Measurements from ENCODE around the gene SSNA1.

Gene SSNA1

GRCh38 chr9:137192859-137193258 is 4.4 kb downstream of the SSNA1 start:
- no peak for TF ChIP-seq CTCF (IDR thresholded peaks at IDR 0.05; ENCODE audit: insufficient read depth, low read length, poor library complexity, severe bottlenecking)
- H3K27me3 ChIP-seq (replicated peaks; ENCODE audit: control insufficient read depth, insufficient read depth, low read length): no peaks in the 10 kb centered on the region
- no peak overlapping the region for H3K4me3 ChIP-seq (replicated peaks; ENCODE audit: low read depth, low read length)
- H3K36me3 ChIP-seq (ENCODE audit: control insufficient read depth, insufficient read depth, low read length): peaks cover 9% of the 10 kb centered on the region
- no peak for DNase-seq (ENCODE audit: extremely low read depth, insufficient read length)

- Histone ChIP-seq H3K36me3 (ENCODE audit: control insufficient read depth, insufficient read depth, low read length) (peaks cover 9% of the 10 kb centered on the region), H3K27me3 (replicated peaks; ENCODE audit: control insufficient read depth, insufficient read depth, low read length) (no peaks in the 10 kb centered on the region), H3K4me3 (replicated peaks; ENCODE audit: low read depth, low read length) (no peak overlapping the region)
- TF ChIP-seq CTCF (IDR thresholded peaks at IDR 0.05; ENCODE audit: insufficient read depth, low read length, poor library complexity, severe bottlenecking): no peak
- DNase-seq (ENCODE audit: extremely low read depth, insufficient read length): no peak
Measured at GRCh38 chr9:137193771-137194170, 5.3 kb downstream of the SSNA1 start.

GRCh38 chr9:137194388-137194787 is 5.9 kb downstream of the SSNA1 start:
- H3K4me3 ChIP-seq (replicated peaks; ENCODE audit: low read depth, low read length): no peak overlapping the region
- no peaks in the 10 kb centered on the region for H3K27me3 ChIP-seq (replicated peaks; ENCODE audit: control insufficient read depth, insufficient read depth, low read length)
- H3K36me3 ChIP-seq (ENCODE audit: control insufficient read depth, insufficient read depth, low read length): peaks cover 9% of the 10 kb centered on the region
- no peak for DNase-seq (ENCODE audit: extremely low read depth, insufficient read length)
- TF ChIP-seq CTCF (IDR thresholded peaks at IDR 0.05; ENCODE audit: insufficient read depth, low read length, poor library complexity, severe bottlenecking): no peak

- TF ChIP-seq CTCF (IDR thresholded peaks at IDR 0.05; ENCODE audit: insufficient read depth, low read length, poor library complexity, severe bottlenecking): no peak
- Histone ChIP-seq H3K36me3 (ENCODE audit: control insufficient read depth, insufficient read depth, low read length) (peaks cover 9% of the 10 kb centered on the region), H3K27me3 (replicated peaks; ENCODE audit: control insufficient read depth, insufficient read depth, low read length) (no peaks in the 10 kb centered on the region), H3K4me3 (replicated peaks; ENCODE audit: low read depth, low read length) (no peak overlapping the region)
- no peak for DNase-seq (ENCODE audit: extremely low read depth, insufficient read length)
Measured at GRCh38 chr9:137194909-137195308, 6.4 kb downstream of the SSNA1 start.

- TF ChIP-seq CTCF (IDR thresholded peaks at IDR 0.05; ENCODE audit: insufficient read depth, low read length, poor library complexity, severe bottlenecking): no peak
- H3K36me3 ChIP-seq (ENCODE audit: control insufficient read depth, insufficient read depth, low read length): peaks cover 6% of the 10 kb centered on the region
- no peak overlapping the region for H3K4me3 ChIP-seq (replicated peaks; ENCODE audit: low read depth, low read length)
- H3K27me3 ChIP-seq (replicated peaks; ENCODE audit: control insufficient read depth, insufficient read depth, low read length): no peaks in the 10 kb centered on the region
- no peak for DNase-seq (ENCODE audit: extremely low read depth, insufficient read length)
Measured at GRCh38 chr9:137195525-137196220, 7.2 kb downstream of the SSNA1 start.
